Cardiac muscle cell (in vitro differentiated cells and primary cell): ENCODE data around the gene SOCS1. TPM values are rescaled to one million over a fixed set of nuclear protein-coding genes. Genes with fewer than 3 reads are reported as not detected.

Experiments used
- DNase-seq, 2 donors: peaks; one replicate each; pipeline versions ENCODE4 v3.0.0 to v3.0.0-alpha.2; 2010 to 2017; ENCODE audit warnings: low read depth in 1 of 2, low spot score in 1 of 2
- H3K27ac ChIP-seq: fragments of 200-600 bp; sonication (generic); 2 replicates; pipeline ENCODE4 v1.5.1; 2016
- H3K27me3 ChIP-seq: fragments of 200-600 bp; sonication (generic); 2 replicates; pipeline ENCODE4 v1.6.0; 2016; ENCODE audit warnings: control low read depth
- H3K36me3 ChIP-seq: fragments of 200-600 bp; sonication (generic); 2 replicates; pipeline ENCODE4 v1.5.1; 2016; ENCODE audit warnings: control low read depth
- H3K4me1 ChIP-seq: fragments of 200-600 bp; sonication (generic); 2 replicates; pipeline ENCODE4 v1.8.1; 2017; ENCODE audit warnings: low read depth, mild to moderate bottlenecking, mixed run types
- H3K4me3 ChIP-seq: fragments of 200-600 bp; sonication (generic); 2 replicates; pipeline ENCODE4 v1.5.1; 2016; ENCODE audit warnings: mild to moderate bottlenecking
- H3K9me3 ChIP-seq: fragments of 200-600 bp; sonication (generic); 2 replicates; pipeline ENCODE4 v1.5.1; 2017; ENCODE audit warnings: low read depth, mild to moderate bottlenecking, control low read depth
- polyA plus RNA-seq: library from polyadenylated mRNA; unstranded; fragments of >200 nt; fragmentation: Nextera tagmentation; extraction: Ambion mirVana; gene quantifications from 2 replicates; pipeline ENCODE4 v1.2.1, GENCODE V29; 2016
- total RNA-seq: library from RNA; depleted of rRNA; stranded (reverse); fragments of >200 nt; gene quantifications from 2 replicates; pipeline ENCODE4 v1.2.3, GENCODE V29; 2016
- TF ChIP-seq, protein P1 (sequence below): IDR thresholded peaks from 2 replicates; pipeline ENCODE4 v1.5.1; 2012; ENCODE audit warnings: low read depth, mild to moderate bottlenecking, low read length

SOCS1 gene
- 7.3 and 11.0 TPM in 2 replicates for total RNA-seq
- polyA plus RNA-seq: 3.4 and 3.6 TPM in 2 replicates

- TF ChIP-seq, protein P1, sequence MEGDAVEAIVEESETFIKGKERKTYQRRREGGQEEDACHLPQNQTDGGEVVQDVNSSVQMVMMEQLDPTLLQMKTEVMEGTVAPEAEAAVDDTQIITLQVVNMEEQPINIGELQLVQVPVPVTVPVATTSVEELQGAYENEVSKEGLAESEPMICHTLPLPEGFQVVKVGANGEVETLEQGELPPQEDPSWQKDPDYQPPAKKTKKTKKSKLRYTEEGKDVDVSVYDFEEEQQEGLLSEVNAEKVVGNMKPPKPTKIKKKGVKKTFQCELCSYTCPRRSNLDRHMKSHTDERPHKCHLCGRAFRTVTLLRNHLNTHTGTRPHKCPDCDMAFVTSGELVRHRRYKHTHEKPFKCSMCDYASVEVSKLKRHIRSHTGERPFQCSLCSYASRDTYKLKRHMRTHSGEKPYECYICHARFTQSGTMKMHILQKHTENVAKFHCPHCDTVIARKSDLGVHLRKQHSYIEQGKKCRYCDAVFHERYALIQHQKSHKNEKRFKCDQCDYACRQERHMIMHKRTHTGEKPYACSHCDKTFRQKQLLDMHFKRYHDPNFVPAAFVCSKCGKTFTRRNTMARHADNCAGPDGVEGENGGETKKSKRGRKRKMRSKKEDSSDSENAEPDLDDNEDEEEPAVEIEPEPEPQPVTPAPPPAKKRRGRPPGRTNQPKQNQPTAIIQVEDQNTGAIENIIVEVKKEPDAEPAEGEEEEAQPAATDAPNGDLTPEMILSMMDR: peak; percentile 74
- H3K27ac ChIP-seq: peak within 1 kb of the TSS; percentile 50
These were observed at the start of gene SOCS1 for GRCh38 chr16:11255737-11256660. SOCS1 (minus strand) TSS chr16:11256204; CDS start chr16:11255478, 726 bp downstream.

DNA sequence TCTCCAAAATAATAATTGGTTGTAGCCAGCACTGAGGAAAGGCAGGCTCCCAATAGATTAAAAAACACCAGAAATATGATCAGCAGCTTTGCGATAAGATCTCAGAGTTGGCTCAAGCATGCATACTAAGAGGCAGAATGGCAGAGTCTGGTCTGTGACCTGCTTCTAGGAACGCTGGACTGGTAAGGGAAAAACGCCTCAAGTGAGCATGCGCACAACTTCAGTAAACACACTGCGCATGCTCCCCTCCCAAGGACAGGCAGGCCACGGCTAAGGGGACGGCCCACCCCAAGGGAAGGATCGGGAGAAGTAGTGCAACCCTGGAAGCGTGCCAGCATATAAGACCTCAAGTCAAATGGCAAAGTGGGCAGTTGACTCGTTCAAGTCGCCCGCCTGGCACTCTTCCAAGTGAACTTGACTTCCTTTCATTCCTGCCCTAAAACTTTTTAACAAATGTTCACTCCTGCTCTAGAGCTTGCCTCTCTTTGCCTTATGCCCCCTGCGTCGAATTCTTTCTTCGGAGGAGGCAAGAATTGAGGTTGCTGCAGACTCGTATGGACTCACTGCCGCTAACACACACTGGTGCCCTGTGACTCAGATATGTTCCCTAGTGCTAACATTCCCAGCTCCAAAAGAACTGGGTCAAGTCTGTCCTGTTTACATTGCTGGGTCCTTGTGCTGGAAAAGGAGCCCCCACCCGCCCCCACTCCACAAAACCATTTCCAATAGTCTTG lies 47.6 kb upstream of the SOCS1 start:
- TF ChIP-seq, protein P1: no peak
- H3K36me3 ChIP-seq: no peaks in the 10 kb centered on the region
- H3K4me1 ChIP-seq: peaks cover 8% of the 10 kb centered on the region
- DNase-seq: no peak
- no peak overlapping the region for H3K4me3 ChIP-seq
- H3K9me3 ChIP-seq: no peaks in the 10 kb centered on the region
- H3K27me3 ChIP-seq: no peaks in the 10 kb centered on the region
- peak overlapping the region; percentile 45 for H3K27ac ChIP-seq

More at GRCh38 chr16:11255737-11256660, at the start of gene SOCS1:
- no peaks in the 10 kb centered on the region for H3K9me3 ChIP-seq
- peak within 1 kb of the TSS; percentile 81 for H3K4me3 ChIP-seq
- H3K36me3 ChIP-seq: no peaks in the 10 kb centered on the region
- H3K27me3 ChIP-seq: no peaks in the 10 kb centered on the region
- DNase-seq: peak; percentile 92 to 93
- no peaks in the 10 kb centered on the region for H3K4me1 ChIP-seq

- no peaks in the 10 kb centered on the region for H3K36me3 ChIP-seq
- H3K4me3 ChIP-seq: no peak overlapping the region
- H3K9me3 ChIP-seq: no peaks in the 10 kb centered on the region
- DNase-seq: peak in 1 of 2 donors; percentile 27
- TF ChIP-seq, protein P1: no peak
- H3K27ac ChIP-seq: peak overlapping the region; percentile 45
- H3K27me3 ChIP-seq: no peaks in the 10 kb centered on the region
- peaks cover 8% of the 10 kb centered on the region for H3K4me1 ChIP-seq
These were observed 47.0 kb upstream of the SOCS1 start for GRCh38 chr16:11302977-11303376.

DNA sequence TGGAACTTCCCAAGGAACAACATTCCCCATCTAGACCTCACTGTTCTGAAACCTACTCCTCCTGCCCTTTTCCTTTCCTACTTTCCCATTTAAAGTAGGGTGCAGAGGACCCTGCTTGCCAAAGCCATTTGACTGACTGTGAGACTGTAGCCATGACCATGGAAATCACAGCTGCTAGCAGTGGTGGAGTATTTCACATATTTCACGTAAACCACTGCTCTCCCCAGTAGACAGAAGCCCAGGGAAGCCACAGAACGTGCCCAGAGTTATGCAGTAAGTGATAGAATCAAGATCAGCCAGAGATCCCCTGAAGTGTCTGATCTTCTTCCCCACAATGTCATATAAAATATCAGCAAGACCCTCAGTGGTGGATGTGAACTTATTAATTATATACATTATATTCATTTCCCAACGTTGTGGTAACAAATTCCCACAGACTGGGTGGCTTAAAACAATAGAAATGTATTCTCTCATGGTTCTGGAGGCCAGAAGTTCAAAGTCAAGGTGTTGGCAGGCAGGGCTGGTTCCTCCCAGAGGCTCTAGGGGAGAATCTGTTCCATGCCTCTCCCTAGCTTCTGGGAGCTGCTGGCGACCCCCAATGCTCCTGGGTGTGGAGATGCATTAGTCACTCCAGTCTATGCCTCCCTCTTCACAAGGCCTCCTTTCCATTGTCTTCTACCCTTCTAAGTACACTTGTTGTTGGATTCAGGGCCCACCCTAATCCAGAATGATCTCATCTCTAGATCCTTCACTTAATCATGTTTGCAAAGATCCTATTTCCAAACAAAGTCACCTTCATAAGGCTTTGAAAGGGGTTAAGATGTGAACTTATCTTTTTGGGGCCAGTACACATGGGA lies 45.9 kb upstream of the SOCS1 start:
- no peak for DNase-seq
- H3K27me3 ChIP-seq: no peaks in the 10 kb centered on the region
- TF ChIP-seq, protein P1: no peak
- peaks cover 18% of the 10 kb centered on the region for H3K4me1 ChIP-seq
- no peak overlapping the region for H3K4me3 ChIP-seq
- H3K27ac ChIP-seq: no peak overlapping the region
- H3K36me3 ChIP-seq: no peaks in the 10 kb centered on the region
- no peaks in the 10 kb centered on the region for H3K9me3 ChIP-seq

DNA sequence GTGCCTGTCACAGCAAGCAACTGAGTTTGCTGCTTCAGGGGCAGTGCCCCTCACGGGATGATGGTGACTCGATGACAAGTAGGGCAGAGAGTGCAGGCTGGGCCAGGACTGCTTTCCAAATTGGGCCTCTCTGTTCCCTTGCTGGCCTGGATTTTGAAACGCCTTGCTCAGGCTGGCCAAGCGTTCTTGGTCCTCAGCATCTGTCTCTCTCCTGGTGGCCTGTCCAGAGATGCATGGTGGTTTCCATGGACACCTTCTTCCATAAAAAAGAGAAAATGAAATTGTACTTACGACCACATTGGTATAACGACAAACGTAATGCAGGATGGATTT lies 44.5 kb upstream of the SOCS1 start:
- no peak for DNase-seq
- Histone ChIP-seq H3K4me1 (peaks cover 28% of the 10 kb centered on the region), H3K27me3 (no peaks in the 10 kb centered on the region), H3K27ac (no peak overlapping the region), H3K9me3 (no peaks in the 10 kb centered on the region), H3K36me3 (no peaks in the 10 kb centered on the region), H3K4me3 (no peak overlapping the region)
- TF ChIP-seq, protein P1: no peak
